ENCODE results near the gene VPS26C. TPM values are rescaled to one million over a fixed set of nuclear protein-coding genes. Genes with fewer than 3 reads are reported as not detected.
"Not testable (repeated sequence)": the region's sequence is repeated elsewhere in the genome, so short reads cannot be mapped to it uniquely, and the experiment has no call there.

Gene VPS26C
- total RNA-seq (2021; fragmentation: NEBNext Ultra II Directional; extraction: Animal tissue kit (Norgen Biotek cat#: 25700)), result 10 to 100 TPM; 40.8 to 50.0 (median 44.3) TPM
- long read RNA-seq, transcript VPS26C-201 (8 exons, 3,256 nt), result major isoform, 31 of 51 reads
- long read RNA-seq, partial matches to known transcripts, result 5 of 51 reads
- long read RNA-seq, other reads (novel, unspliced or antisense), result 9 of 51 reads

DNA sequence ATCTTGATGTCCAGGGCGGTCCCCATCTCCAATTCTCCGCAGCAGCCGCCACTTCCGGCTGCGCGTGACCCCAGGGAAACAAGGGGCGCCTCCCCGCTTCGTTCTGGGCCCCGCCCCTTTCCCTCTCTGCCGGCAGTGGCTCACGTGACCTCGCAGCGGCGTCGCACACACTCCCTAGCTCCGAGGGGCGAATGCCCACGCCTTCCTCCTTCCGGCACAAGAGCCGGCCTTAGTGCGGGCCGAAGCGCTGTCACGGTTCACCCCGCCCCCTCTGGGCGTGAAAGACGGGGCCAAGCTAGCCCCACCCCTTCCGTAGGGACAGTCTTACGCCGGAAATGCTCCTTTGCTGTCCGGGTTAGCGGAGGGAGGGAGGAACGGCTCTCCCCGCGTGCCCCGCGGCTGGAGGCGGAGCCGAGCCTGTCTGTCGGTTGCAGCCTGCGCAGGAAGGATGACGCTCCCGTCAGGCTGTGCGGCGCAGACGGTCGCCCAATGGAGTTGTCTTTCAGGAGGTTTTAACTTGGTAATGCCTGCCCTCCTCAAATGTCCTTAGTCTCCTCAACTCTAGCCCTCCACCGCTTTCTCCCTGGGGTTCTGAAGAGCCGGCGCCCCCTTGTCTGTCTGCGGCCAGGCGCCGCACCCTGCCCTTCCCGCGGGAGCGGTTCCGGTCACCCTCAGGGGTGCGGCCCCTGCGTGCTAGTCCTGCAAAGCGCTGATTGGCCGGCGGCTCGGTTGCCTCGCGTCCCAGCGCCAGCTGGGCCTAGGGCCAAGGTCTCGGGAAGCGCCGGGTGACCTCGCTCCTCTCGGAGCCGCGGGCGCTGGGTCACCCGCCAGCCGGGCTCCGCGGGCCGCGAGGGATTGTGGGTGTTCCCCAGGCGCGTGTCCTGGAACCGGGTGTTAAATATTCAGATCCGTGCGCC is at the start of gene VPS26C:
VPS26C (minus strand) TSS at position 66 of the 917 bp plus-strand sequence; CDS start at position 26, 40 bp downstream.
- H3K36me3 Mint-ChIP-seq (ENCODE audit: low read depth), result peaks cover 26% of the 10 kb centered on the region
- peaks cover 53% of the 10 kb centered on the region for H3K4me1 Mint-ChIP-seq (ENCODE audit: low read depth)
- no peaks in the 10 kb centered on the region for H3K9me3 Mint-ChIP-seq
- peak; percentile 99 for DNase-seq
- peak within 1 kb of the TSS; percentile 100 for H3K27ac Mint-ChIP-seq
- peak within 1 kb of the TSS; percentile 93 for H3K4me3 Mint-ChIP-seq
- TF ChIP-seq, protein P1, sequence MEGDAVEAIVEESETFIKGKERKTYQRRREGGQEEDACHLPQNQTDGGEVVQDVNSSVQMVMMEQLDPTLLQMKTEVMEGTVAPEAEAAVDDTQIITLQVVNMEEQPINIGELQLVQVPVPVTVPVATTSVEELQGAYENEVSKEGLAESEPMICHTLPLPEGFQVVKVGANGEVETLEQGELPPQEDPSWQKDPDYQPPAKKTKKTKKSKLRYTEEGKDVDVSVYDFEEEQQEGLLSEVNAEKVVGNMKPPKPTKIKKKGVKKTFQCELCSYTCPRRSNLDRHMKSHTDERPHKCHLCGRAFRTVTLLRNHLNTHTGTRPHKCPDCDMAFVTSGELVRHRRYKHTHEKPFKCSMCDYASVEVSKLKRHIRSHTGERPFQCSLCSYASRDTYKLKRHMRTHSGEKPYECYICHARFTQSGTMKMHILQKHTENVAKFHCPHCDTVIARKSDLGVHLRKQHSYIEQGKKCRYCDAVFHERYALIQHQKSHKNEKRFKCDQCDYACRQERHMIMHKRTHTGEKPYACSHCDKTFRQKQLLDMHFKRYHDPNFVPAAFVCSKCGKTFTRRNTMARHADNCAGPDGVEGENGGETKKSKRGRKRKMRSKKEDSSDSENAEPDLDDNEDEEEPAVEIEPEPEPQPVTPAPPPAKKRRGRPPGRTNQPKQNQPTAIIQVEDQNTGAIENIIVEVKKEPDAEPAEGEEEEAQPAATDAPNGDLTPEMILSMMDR (IDR thresholded peaks at IDR 0.05), result no peak
- H3K27me3 Mint-ChIP-seq (ENCODE audit: insufficient read depth), result no peaks in the 10 kb centered on the region; the same call in 1 of the 2 replicates

DNA sequence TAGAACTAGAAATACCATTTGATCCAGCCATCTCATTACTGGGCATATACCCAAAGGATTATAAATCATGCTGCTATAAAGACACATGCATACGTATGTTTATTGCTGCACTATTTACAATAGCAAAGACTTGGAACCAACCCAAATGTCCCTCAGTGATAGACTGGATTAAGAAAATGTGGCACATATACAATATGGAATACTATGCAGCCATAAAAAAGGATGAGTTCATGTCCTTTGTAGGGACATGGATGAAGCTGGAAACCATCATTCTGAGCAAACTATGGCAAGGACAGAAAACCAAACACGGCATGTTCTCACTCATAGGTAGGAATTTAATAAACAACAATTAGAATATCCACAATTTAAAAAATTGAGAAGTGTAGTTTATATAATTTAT is 48.9 kb upstream of the VPS26C start:
- not testable (repeated sequence) for H3K36me3 Mint-ChIP-seq (ENCODE audit: low read depth); H3K4me3 Mint-ChIP-seq; H3K27me3 Mint-ChIP-seq (ENCODE audit: insufficient read depth); H3K4me1 Mint-ChIP-seq (ENCODE audit: low read depth); H3K27ac Mint-ChIP-seq; DNase-seq
- peaks cover 21% of the 10 kb centered on the region for H3K9me3 Mint-ChIP-seq

DNA sequence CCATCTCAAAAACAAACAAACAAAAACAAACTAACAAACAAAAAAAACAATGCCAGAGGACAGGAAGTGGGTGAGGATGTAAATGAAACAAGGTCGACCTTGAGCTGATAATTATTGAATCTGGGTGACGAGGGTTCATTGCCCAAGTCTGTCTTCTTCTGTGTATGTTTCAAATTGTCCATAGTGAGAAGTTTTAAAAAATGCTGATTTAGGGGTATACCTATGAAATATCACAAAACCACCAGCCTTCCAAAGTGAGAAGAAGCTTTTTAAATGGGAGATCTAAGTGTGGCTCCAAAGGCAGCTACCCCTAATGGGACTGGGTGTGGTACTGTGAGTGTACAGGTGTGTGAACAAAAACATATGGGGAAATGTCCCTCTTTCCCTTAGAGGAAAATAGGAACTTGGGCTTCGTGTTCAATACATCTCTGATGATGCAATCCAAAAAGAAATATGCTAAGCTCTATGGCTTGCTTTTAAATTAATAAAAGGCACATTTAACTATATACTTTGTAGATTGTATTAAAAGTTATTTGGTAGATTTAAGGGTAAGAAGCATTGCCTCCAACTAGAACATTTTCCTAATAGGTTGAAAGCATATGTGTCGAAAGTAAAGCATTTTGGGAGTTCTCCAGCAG is 33.1 kb upstream of the VPS26C start:
- Mint-ChIP-seq H3K27ac (no peak overlapping the region), H3K27me3 (ENCODE audit: insufficient read depth) (peaks cover 7% of the 10 kb centered on the region), H3K4me3 (no peak overlapping the region), H3K4me1 (ENCODE audit: low read depth) (no peaks in the 10 kb centered on the region), H3K36me3 (ENCODE audit: low read depth) (no peaks in the 10 kb centered on the region), H3K9me3 (no peaks in the 10 kb centered on the region)
- TF ChIP-seq, protein P1 (IDR thresholded peaks at IDR 0.05), result no peak
- DNase-seq, result no peak

DNA sequence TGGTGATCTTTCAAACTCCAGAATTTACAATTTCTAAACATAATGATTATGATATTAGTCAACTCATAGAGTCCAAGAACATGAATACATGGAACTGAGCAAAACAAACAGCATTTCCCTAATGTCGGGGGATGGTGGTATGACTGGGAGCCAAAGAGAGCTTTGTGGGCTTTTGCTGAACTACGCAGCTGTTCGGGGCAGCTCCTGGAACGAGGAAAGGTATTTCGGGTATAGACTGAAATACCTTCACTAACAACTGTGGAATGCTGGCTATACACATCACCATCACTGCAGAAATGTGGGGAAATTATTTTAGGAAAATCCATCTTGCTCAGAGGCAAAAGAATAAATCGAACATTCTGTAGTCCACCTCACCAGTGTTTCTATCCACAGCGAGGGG is 30.2 kb upstream of the VPS26C start:
- H3K36me3 Mint-ChIP-seq (ENCODE audit: low read depth), result no peaks in the 10 kb centered on the region
- H3K9me3 Mint-ChIP-seq, result no peaks in the 10 kb centered on the region
- peaks cover 5% of the 10 kb centered on the region for H3K27me3 Mint-ChIP-seq (ENCODE audit: insufficient read depth)
- H3K27ac Mint-ChIP-seq, result no peak overlapping the region
- TF ChIP-seq, protein P1 (IDR thresholded peaks at IDR 0.05), result no peak
- H3K4me1 Mint-ChIP-seq (ENCODE audit: low read depth), result peaks cover 13% of the 10 kb centered on the region
- no peak for DNase-seq
- H3K4me3 Mint-ChIP-seq, result no peak overlapping the region

DNA sequence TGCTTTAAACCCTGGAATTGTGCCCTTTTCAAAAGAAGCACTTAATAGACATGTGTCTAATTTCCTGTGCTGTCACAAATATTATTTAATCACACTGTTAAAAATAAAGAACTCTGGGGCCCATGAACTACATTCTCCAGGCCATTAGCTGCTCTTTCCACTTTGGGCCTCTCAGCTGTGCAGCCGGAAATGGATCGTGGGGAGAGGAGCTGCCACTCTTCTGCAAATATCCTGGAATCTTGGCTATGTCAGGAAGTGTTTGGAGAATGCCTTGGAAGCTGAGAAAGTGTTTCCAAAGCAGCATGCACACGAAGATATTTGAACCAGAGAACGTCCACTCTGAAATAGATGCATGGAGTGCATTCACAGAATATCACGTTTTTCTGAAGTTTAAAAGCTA is 27.5 kb upstream of the VPS26C start:
- TF ChIP-seq, protein P1 (IDR thresholded peaks at IDR 0.05), result no peak
- Mint-ChIP-seq H3K4me3 (no peak overlapping the region), H3K4me1 (ENCODE audit: low read depth) (peaks cover 13% of the 10 kb centered on the region), H3K27me3 (ENCODE audit: insufficient read depth) (peaks cover 4% of the 10 kb centered on the region; the same call in 1 of the 2 replicates), H3K36me3 (ENCODE audit: low read depth) (no peaks in the 10 kb centered on the region), H3K9me3 (no peaks in the 10 kb centered on the region), H3K27ac (no peak overlapping the region)
- no peak for DNase-seq

Measured in HFFc6 (cell line).